HepG2 (cell line): ENCODE measurements around the gene CAPN15. TPM values are rescaled to one million over a fixed set of nuclear protein-coding genes. Genes with fewer than 3 reads are reported as not detected.

ENCODE experiments used
- AKAP8 ChIP-seq: sonication (generic); formaldehyde crosslinking; IDR thresholded peaks from 2 replicates; pipeline ENCODE4 v1.5.1; 2020; ENCODE audit warnings: mild to moderate bottlenecking, missing genetic modification reagents
- DNMT1 ChIP-seq: sonication (generic); formaldehyde crosslinking; IDR thresholded peaks from 2 replicates; pipeline ENCODE4 v1.5.1; 2020; ENCODE audit warnings: mild to moderate bottlenecking, missing genetic modification reagents
- FOSL2 ChIP-seq: sonication (generic); formaldehyde crosslinking; IDR thresholded peaks from 2 replicates; pipeline ENCODE4 v1.4.0; 2020; ENCODE audit warnings: missing genetic modification reagents
- KDM2A ChIP-seq: sonication (generic); formaldehyde crosslinking; IDR thresholded peaks from 2 replicates; pipeline ENCODE4 v1.4.0; 2020; ENCODE audit warnings: low read depth, missing genetic modification reagents, borderline replicate concordance
- MAFK ChIP-seq, 2 experiments: IDR thresholded peaks in 1 of 2; conservative IDR thresholded peaks in 1 of 2; 2 replicates each; pipeline ENCODE4 v1.6.1; 2011; ENCODE audit warnings: improper control_type of control experiment in 2 of 2, low read length in 2 of 2
- PCBP2 ChIP-seq: fragments of 200-400 bp; formaldehyde crosslinking; optimal IDR thresholded peaks from 2 replicates; pipeline ENCODE3; 2018; ENCODE audit warnings: low read length, low read depth; ENCODE audit not compliant: poor library complexity, severe bottlenecking
- RORA ChIP-seq: sonication (generic); formaldehyde crosslinking; IDR thresholded peaks from 2 replicates; pipeline ENCODE4 v1.5.0; 2020; ENCODE audit warnings: mild to moderate bottlenecking, missing genetic modification reagents, moderate library complexity
- SIN3B ChIP-seq: fragments of 150-350 bp; IDR thresholded peaks from 2 replicates; pipeline ENCODE4 v1.6.1; 2014; ENCODE audit warnings: low read length
- SMARCE1 ChIP-seq: fragments of 450-650 bp; IDR thresholded peaks from 2 replicates; pipeline ENCODE4 v1.6.1; 2017; ENCODE audit warnings: borderline replicate concordance
- TBX2 ChIP-seq: sonication (generic); formaldehyde crosslinking; IDR thresholded peaks from 2 replicates; pipeline ENCODE4 v1.5.0; 2020; ENCODE audit warnings: missing genetic modification reagents, mild to moderate bottlenecking, borderline replicate concordance
- TEAD2 ChIP-seq: sonication (generic); formaldehyde crosslinking; IDR thresholded peaks from 2 replicates; pipeline ENCODE4 v1.9.0; 2021; ENCODE audit warnings: missing genetic modification reagents
- ZKSCAN8 ChIP-seq: IDR thresholded peaks from 2 replicates; pipeline ENCODE4 v1.6.1; 2016; ENCODE audit warnings: borderline replicate concordance, missing genetic modification reagents, missing compliant biosample characterization
- ZNF101 ChIP-seq: sonication (generic); formaldehyde crosslinking; IDR thresholded peaks from 2 replicates; pipeline ENCODE4 v1.4.0; 2020; ENCODE audit warnings: mild to moderate bottlenecking, low read depth, missing genetic modification reagents, borderline replicate concordance
- ZNF562 ChIP-seq: sonication (generic); formaldehyde crosslinking; IDR thresholded peaks from 2 replicates; pipeline ENCODE4 v1.8.0; 2022; ENCODE audit warnings: missing genetic modification reagents, borderline replicate concordance
- ZNF644 ChIP-seq: IDR thresholded peaks from 2 replicates; pipeline ENCODE4 v1.6.1; 2016; ENCODE audit warnings: low read depth
- ZNF747 ChIP-seq: sonication (generic); formaldehyde crosslinking; IDR thresholded peaks from 2 replicates; pipeline ENCODE4 v1.8.1; 2023; ENCODE audit warnings: missing genetic modification reagents, mild to moderate bottlenecking, borderline replicate concordance
- ZNF891 ChIP-seq: sonication (generic); formaldehyde crosslinking; IDR thresholded peaks from 2 replicates; pipeline ENCODE4 v1.5.0; 2020; ENCODE audit warnings: mild to moderate bottlenecking, missing genetic modification reagents
- polyA plus RNA-seq, 8 experiments: library from polyadenylated mRNA; depleted of rRNA in 3 of 8; stranded (reverse) in 7 of 8; unstranded in 1 of 8; fragments of >200 nt; fragmentation: Illumina TruSeq in 4 of 8; extraction: Trizol in 4 of 8; gene quantifications; 2 replicates each; pipeline versions ENCODE4 v1.2.1 to v1.2.3, GENCODE V29; 2011 to 2016; ENCODE audit warnings: low read depth in 4 of 8, missing spikeins in 1 of 8, mixed read lengths in 1 of 8; ENCODE audit not compliant: insufficient read depth in 1 of 8
- total RNA-seq, 5 experiments: library from RNA; depleted of rRNA; stranded (reverse); fragments of >200 nt; fragmentation: Illumina TruSeq; extraction: Trizol; gene quantifications; 2 replicates each; pipeline ENCODE4 v1.2.3, GENCODE V29; 2016; ENCODE audit warnings: low read depth in 1 of 5
- TF ChIP-seq, protein P1 (sequence below): sonication (generic); formaldehyde crosslinking; IDR thresholded peaks from 2 replicates; pipeline ENCODE4 v1.4.0; 2020; ENCODE audit warnings: mild to moderate bottlenecking, missing genetic modification reagents
- TF ChIP-seq, protein P2 (sequence below): IDR thresholded peaks from 2 replicates; pipeline ENCODE4 v1.6.1; 2016
- TF ChIP-seq, protein P3 (sequence below): sonication (generic); formaldehyde crosslinking; IDR thresholded peaks from 2 replicates; pipeline ENCODE4 v1.5.0; 2020; ENCODE audit warnings: missing genetic modification reagents
- TF ChIP-seq, protein P4 (sequence below): sonication (generic); formaldehyde crosslinking; IDR thresholded peaks from 2 replicates; pipeline ENCODE4 v1.4.0; 2020; ENCODE audit warnings: mild to moderate bottlenecking, missing genetic modification reagents

The CAPN15 gene
- total and polyA plus RNA-seq, 2 of the 13 experiments (the other 11 are each of a cell fraction or from before 2014, with no cell fraction given), result 14.9 to 24.5 TPM

DNA sequence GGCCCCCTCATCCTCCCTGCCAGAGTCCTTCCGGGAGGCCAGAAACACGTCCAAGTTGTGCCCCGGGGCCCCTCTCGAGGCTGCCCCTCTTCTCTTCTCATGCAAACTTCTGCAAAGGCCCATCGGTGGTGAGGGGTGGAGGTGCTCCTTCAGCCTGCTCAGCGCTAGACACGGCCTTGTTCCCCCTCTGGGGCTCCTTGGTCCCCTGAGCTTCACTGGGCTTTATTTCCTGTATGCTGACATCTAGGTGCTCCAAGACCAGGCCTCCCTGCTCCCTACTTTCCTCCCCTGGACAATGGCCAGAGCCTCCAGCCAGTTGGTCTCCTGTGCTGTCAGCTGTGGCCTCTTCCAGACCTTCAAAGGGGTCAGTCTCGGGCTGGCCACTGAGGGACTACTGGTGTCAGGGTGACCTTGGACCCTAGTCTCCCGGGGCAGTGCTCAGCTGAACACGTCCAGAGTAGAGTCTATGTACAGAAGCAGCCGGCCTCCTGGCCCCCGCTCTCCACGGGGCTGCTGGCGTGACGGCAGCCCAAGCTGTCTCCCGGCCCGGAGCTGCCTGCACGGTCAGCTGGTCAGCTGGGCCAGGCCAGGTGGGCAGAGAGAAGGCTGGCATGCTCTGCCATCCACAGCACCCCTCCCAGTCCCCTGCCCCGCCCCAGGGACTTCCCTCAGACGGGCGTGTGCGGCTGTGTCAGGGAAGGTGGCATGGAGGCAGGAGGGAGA lies 30.9 kb downstream of the CAPN15 start (continued):
- TF ChIP-seq SMARCE1 (no peak), ZKSCAN8 (peak; percentile 74; the same call in 1 of the 2 replicates), ZNF562 (CRISPR knock-in tag) (no peak), FOSL2 (peak; percentile 46), ZNF891 (CRISPR knock-in tag) (no peak), KDM2A (CRISPR knock-in tag) (peak; percentile 68; the same call in 1 of the 2 replicates), TBX2 (CRISPR knock-in tag) (peak; percentile 99), TEAD2 (CRISPR knock-in tag) (no peak), ZNF747 (CRISPR knock-in tag) (0 out of 2 replicates have a peak, but pooled peaks have one; percentile 62), MAFK (conservative IDR thresholded peaks at IDR 0.05 in 1 of 2, IDR thresholded peaks at IDR 0.05 in 1 of 2; ENCODE audit: low read length in 2 of 2) (no peak), AKAP8 (CRISPR knock-in tag) (no peak), ZNF644 (peak; percentile 67; the same call in 1 of the 2 replicates), DNMT1 (CRISPR knock-in tag) (no peak), PCBP2 (no peak), RORA (CRISPR knock-in tag) (no peak), ZNF101 (no peak), SIN3B (no peak)
- TF ChIP-seq, protein P1, sequence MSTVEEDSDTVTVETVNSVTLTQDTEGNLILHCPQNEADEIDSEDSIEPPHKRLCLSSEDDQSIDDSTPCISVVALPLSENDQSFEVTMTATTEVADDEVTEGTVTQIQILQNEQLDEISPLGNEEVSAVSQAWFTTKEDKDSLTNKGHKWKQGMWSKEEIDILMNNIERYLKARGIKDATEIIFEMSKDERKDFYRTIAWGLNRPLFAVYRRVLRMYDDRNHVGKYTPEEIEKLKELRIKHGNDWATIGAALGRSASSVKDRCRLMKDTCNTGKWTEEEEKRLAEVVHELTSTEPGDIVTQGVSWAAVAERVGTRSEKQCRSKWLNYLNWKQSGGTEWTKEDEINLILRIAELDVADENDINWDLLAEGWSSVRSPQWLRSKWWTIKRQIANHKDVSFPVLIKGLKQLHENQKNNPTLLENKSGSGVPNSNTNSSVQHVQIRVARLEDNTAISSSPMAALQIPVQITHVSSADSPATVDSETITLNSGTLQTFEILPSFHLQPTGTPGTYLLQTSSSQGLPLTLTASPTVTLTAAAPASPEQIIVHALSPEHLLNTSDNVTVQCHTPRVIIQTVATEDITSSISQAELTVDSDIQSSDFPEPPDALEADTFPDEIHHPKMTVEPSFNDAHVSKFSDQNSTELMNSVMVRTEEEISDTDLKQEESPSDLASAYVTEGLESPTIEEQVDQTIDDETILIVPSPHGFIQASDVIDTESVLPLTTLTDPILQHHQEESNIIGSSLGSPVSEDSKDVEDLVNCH (CRISPR knock-in tag), result no peak
- TF ChIP-seq, protein P2, sequence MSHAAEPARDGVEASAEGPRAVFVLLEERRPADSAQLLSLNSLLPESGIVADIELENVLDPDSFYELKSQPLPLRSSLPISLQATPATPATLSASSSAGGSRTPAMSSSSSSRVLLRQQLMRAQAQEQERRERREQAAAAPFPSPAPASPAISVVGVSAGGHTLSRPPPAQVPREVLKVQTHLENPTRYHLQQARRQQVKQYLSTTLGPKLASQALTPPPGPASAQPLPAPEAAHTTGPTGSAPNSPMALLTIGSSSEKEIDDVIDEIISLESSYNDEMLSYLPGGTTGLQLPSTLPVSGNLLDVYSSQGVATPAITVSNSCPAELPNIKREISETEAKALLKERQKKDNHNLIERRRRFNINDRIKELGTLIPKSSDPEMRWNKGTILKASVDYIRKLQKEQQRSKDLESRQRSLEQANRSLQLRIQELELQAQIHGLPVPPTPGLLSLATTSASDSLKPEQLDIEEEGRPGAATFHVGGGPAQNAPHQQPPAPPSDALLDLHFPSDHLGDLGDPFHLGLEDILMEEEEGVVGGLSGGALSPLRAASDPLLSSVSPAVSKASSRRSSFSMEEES (CRISPR knock-in tag), result 0 out of 2 replicates have a peak, but pooled peaks have one; percentile 40
- TF ChIP-seq, protein P3, sequence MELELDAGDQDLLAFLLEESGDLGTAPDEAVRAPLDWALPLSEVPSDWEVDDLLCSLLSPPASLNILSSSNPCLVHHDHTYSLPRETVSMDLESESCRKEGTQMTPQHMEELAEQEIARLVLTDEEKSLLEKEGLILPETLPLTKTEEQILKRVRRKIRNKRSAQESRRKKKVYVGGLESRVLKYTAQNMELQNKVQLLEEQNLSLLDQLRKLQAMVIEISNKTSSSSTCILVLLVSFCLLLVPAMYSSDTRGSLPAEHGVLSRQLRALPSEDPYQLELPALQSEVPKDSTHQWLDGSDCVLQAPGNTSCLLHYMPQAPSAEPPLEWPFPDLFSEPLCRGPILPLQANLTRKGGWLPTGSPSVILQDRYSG (CRISPR knock-in tag), result no peak
- TF ChIP-seq, protein P4, sequence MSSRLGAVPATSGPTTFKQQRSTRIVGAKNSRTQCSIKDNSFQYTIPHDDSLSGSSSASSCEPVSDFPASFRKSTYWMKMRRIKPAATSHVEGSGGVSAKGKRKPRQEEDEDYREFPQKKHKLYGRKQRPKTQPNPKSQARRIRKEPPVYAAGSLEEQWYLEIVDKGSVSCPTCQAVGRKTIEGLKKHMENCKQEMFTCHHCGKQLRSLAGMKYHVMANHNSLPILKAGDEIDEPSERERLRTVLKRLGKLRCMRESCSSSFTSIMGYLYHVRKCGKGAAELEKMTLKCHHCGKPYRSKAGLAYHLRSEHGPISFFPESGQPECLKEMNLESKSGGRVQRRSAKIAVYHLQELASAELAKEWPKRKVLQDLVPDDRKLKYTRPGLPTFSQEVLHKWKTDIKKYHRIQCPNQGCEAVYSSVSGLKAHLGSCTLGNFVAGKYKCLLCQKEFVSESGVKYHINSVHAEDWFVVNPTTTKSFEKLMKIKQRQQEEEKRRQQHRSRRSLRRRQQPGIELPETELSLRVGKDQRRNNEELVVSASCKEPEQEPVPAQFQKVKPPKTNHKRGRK (CRISPR knock-in tag), result no peak
- TF ChIP-seq, all 625 proteins: peak for 200
